Skin epidermis (tissue), 12 donors: Measurements from ENCODE around the gene THEM5.

Experiments
- H3K27ac ChIP-seq, 21 experiments: fragments of 200-600 bp; sonication (generic) in 11 of 21; one replicate each; pipeline ENCODE4 v1.5.0; 2020; ENCODE audit warnings: mild to moderate bottlenecking in 3 of 21, inconsistent platforms in 2 of 21, moderate library complexity in 2 of 21
- H3K4me3 ChIP-seq, 7 experiments: fragments of 200-600 bp; sonication (generic) in 2 of 7; one replicate each; pipeline ENCODE4 v1.5.0; 2020; ENCODE audit warnings: inconsistent platforms in 2 of 7, mild to moderate bottlenecking in 2 of 7, moderate library complexity in 1 of 7

Gene THEM5

DNA sequence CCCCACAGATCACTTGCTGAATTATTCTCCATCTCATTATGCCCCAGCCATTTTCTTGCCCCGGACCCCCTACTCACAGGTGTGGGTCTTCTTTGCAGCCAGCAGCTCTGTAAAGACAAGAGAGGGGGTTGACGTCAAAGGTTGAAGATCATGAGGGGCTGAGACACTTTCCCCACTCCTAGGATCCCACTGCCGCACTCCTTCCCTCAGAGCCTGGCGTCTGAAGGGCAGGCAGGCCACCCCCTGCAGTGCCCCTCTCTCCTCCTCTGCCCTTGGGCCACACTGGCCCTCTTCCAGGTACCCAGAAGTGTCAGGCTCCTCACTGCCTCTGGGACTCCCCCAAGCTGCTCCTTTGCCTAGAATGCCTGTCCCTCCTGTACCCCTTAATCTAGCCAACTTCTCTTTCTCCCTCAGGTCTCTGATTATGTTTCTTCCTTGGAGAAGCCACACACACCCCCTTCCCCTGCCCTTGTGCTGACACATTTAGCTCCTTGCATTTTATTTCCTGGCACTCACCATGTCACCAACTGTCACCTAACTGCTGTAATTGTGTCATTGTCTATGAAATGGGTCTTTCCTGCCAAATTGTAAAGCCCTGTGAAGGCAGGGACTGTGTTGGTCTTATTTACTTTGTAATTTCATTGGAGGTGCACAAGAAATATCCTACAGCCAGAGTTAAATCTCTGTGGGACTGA lies 24.0 kb downstream of the THEM5 start:
- Histone ChIP-seq H3K27ac (peak overlapping the region in 14 of 21 experiments; percentile 0 to 82 (median 58)), H3K4me3 (no peak overlapping the region)

DNA sequence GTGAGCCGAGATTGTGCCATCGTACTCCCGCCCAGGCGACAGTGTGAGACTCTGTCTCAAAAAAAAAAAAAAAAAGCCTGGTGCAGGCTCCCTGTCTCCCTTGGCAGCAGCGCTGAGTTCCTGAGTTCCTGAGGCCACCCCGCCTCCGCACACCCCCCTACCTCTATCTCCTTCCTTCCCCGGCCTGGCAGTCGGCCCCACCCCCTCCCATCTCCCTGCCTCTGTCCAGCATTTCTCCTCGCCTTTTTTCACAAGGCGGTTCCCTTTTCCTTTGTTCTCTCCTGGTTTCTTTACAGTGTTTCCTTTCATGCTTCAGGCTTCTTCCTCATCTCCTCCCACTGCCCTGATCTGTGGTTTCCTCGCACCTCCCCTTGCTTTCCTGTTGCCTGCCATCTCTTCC lies 24.6 kb downstream of the THEM5 start:
- peak overlapping the region in 13 of 21 experiments; percentile 0 to 82 (median 55) for H3K27ac ChIP-seq
- no peak overlapping the region for H3K4me3 ChIP-seq

DNA sequence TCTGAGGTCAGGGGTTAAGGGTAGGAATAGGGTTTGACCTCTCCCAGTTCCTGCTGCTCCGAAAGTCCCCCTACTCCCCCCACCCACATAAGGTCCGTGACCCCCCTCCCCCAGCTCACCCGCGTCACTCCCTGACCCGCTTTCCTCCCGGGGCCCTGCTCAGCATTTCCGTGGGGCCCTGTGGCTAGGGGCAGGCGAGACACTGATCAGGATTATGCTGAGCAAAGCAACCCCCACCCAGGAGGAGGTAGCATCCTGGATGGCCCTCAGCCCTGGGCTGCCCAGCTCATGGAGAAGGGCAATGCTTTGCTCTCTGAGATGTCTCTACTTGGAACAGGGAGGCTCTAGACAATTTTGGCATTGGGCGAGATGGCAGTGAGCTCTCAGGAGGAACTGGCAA lies 25.7 kb downstream of the THEM5 start:
- peak overlapping the region in 12 of 21 experiments; percentile 7 to 82 (median 44) for H3K27ac ChIP-seq
- H3K4me3 ChIP-seq: no peak overlapping the region

DNA sequence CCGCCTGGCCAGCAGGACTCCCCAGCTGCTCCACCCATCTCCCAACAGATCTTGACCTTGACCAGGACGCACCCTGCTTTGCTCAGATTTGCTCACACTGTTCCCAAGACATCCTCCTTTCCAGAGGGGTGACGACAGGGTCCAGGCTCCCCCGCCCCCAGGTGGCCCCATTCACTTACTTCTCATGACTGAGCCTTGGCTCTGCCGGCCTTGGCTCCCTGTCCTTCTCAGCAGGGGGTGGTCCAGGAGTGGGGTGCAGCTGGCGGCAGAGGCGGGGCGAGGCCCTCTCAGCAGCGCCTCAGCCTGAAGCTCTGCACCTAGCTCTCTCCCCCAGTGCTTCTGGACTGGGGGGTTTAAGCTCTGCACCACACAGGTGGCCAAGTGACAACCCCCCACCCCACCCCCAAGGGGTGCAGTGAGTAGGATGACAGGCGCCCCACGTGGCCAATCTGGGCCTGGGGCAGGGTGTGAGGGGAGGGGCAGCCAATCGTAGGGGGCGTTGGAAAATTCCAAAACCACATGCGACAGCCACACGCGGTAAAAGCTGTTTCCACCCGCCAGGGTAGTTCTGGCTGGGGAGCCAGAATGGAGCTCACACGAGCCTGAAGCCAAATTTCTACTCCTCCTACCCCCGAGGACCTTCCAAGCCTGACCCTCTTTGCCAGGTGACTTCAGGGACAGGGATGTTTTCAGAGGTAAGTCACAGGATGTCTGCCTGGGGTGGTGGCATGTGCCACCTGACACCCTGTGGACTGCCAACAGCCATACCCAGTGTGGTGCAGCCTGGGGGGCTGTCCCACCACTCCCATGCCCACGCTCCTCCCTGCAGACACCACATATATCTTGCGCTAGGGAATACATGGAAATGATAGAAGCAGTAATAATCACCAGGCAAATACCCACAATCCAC lies 27.5 kb downstream of the THEM5 start:
- Histone ChIP-seq H3K4me3 (peak overlapping the region in 1 of 7 experiments; percentile 23), H3K27ac (peak overlapping the region in 6 of 21 experiments; percentile 3 to 81 (median 32))

DNA sequence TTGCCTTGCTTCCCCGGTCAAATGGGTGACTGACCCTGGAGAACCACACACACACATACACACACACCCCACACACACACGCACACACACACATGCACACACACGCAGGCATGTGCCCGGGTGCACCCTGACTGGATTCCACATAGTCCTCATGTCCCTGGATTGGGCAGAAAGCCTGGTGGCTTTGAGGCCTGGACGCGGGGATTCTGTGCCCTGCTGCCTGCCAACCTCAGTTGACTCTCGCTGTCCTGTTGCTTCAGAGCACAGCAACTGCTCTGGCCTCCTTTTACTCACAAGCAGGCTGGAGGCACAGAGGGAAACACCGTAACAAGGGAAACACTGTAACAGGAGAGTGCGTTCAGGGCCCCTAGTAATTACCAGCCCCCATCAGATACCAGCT lies 28.3 kb downstream of the THEM5 start:
- H3K4me3 ChIP-seq: peak overlapping the region in 1 of 7 experiments; percentile 23
- H3K27ac ChIP-seq: peak overlapping the region in 6 of 21 experiments; percentile 3 to 81 (median 32)

DNA sequence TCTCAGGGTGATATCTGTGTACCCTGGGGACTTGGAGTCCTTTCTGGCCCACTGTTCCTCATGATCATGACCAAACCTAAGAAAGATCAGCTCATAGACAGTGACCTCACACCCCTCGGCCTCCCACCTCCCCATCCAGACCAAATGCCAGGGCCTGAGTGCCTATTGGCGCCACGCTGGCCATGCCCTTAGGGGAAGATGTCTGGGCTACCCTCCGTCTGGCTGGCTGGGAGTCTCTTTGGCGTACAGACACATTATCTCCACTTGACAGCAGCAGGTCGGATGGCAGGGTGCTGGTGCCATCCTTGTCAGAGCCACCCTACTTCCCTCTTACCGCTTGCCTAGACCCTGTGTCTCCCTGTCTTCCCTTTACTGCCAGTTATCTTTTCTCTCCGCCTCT lies 30.3 kb downstream of the THEM5 start:
- Histone ChIP-seq H3K4me3 (no peak overlapping the region), H3K27ac (peak overlapping the region in 3 of 21 experiments; percentile 12 to 81 (median 58))

DNA sequence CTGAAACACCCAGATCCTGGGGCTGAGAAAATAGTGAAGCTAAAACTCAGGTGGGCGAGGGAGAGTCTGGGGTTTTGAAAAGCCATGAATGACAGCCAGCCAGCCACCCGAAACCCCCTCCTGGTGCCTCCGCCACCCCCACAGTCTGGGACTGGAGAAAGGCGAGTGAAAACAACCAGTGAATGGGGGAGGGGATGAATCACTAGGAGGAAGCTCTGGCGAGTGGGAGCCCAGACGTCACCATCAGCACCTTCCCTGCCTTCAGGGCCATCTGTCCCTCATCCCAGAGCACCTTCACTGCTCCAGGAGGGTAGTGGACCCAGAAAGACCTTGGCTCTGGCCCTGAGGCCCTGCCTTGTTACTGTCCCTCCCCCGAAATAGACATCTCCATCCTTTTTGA lies 31.1 kb downstream of the THEM5 start:
- Histone ChIP-seq H3K27ac (peak overlapping the region in 3 of 21 experiments; percentile 12 to 81 (median 58)), H3K4me3 (no peak overlapping the region)

DNA sequence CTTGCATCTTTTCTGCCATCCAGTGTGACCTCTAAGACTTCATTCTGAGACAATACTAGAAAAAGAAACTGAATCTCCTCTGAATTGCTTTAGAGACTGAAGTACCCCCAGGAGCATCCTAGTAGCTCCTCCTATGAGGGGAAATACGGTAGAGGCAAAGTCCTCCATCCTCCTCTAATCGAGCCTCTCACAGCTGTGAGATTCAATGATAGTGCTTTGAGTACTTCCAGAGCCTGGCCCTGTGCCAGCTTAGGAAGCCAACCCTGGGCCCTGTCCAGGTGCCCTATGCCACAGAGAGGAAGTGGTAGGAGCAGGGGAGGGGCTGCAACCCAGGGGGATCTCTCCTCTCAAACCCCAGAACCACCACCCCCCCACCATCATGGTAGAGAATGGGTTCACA lies 32.6 kb downstream of the THEM5 start:
- H3K27ac ChIP-seq: peak overlapping the region in 4 of 21 experiments; percentile 17 to 58 (median 41)
- H3K4me3 ChIP-seq: no peak overlapping the region

DNA sequence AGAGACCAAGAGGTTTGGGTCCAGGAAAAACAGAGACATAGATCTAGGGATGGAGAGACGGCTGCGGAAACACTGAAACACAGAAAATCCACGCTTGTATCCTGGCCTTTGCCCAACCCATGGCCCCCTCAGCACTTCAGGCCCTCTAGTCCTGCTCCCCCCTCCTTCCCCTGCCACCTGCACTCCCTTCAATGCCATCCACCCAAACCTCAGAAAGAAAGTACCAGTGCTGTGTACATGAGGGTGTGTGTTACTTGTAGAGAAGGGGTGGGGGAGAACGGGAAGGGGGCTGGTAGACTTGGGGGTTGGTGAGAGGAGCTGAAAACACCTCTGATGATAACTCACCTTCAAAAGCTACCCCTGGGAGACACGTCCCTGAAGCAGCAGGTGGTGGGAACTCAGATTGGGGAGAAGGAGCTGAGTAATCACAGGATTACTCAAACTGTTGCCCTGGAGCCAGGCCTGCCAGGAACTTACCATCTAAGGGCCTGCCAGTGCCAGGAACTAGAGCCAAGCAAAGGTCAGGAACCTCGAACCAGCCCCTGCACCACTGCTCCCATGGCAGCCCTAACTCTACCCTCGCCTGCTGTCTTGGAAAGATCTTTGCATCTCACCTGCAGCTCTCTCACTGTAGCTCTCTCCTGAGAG lies 33.4 kb downstream of the THEM5 start:
- Histone ChIP-seq H3K4me3 (no peak overlapping the region), H3K27ac (peak overlapping the region in 4 of 21 experiments; percentile 17 to 58 (median 41))

DNA sequence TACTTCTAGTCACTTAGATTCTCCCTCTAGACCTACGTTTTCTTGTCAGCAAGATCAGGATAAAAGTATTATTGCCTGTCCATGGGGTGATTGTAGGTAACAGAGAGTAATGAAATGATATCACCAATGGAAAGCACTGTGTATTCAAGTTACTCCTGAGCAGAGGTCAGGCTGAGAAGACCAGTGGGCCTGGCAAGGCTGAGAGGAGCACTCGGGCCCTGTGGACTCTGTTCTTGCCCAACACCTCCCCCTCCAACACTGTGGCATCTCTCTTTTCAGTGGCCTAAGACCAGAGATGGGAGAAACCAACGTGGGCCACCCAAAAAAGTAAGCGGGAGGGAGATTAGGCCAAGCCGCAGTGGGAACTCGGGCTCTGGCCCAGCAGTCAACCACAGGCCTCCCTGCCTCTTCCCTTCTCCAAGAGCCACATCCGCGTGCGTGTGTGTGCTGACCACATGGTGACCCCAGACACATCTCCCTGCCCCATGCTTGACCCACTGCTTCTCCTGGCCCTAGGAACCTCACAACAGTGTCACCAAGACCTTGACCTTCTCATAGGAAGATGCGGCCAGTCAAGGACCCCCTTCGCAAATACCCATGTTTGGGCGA lies 34.2 kb downstream of the THEM5 start:
- Histone ChIP-seq H3K4me3 (no peak overlapping the region), H3K27ac (peak overlapping the region in 1 of 21 experiments; percentile 62)

DNA sequence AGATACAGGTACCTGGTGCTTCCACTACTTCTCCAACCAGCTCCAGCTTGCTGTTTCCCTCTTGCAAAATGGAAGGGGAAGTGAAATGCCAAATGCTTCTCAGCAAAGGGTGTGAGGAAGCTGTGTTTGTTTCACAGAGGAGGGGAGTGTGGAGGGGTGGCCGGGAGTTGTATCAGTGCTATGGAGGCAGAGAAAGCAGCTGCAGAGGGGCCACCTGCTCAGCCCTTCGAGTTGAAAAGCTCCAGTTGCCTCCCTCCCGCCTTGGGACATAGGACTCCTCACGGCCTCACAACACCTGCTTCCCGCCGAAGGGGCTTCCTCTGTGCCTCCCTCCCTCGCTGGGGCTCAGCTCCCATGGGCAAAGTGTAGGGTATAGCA lies 36.2 kb downstream of the THEM5 start:
- Histone ChIP-seq H3K4me3 (no peak overlapping the region), H3K27ac (peak overlapping the region in 4 of 21 experiments; percentile 19 to 52 (median 34))

DNA sequence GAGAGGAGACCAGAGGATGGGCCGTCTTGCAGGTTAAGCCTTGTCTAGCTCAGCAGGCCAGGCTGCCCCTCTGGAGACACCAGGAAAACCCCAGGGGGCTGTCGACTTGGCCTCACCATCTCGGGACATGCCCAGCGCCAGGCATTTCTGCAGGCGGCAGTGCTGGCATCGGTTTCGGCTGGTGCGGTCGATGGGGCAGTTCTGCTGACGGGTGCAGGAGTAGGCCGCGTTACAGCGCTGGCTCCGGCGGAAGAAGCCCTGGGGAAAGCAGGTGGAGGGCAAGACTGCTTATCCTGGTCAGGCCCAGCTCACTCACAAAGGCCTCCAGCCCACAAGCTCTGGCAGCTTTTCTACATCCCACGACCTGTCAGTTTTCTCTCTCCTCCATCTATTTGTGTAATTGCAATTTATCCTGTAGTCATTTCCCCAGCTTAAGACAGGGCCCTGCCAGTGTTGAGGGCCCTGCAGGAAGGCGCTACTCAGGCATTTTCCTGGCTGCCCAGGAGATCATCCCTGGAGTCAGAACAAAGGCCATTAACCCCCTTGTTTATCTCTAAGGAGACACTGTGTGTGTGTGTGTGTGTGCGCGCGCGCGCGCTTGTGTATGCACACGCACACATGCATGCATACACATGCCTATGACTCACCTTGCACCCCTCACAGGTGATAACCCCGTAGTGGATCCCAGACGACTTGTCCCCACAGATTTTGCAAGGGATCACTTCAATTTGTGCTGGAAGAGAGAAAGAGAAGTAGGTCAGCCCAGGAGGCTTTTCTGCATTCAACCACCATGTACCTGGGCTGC lies 36.8 kb downstream of the THEM5 start:
- Histone ChIP-seq H3K4me3 (no peak overlapping the region), H3K27ac (peak overlapping the region in 5 of 21 experiments; percentile 4 to 73 (median 39))

DNA sequence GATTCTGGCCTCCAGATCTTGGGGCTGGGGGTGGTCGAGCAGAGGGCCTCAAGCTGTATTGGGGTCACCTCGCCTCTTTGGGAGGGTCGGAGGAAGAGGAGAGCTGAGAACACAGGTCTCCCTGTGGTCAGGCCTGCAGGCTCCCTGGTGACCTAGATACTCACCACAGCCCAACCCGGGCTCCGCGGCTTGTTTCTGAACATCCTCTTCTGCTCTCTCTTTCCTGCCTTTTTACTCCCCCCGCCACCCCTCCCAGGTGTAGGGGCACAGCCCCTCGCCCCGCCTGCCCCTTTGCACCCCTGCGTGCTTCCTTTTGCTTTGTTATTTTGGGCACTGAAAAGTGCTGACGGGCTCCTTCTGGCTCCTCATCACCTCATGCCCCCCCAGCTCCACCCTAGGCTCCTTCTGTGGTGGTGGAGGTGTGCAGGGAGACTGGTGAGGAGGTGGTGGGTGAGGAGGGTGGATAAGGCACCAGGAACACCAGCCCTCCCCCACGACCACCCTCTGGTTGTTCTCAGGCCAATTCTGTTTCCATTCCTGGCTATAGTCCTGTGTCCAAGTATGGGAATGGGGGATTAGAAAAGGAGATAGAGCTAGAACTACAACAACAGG lies 37.7 kb downstream of the THEM5 start:
- Histone ChIP-seq H3K4me3 (no peak overlapping the region), H3K27ac (peak overlapping the region in 6 of 21 experiments; percentile 4 to 73 (median 26))

DNA sequence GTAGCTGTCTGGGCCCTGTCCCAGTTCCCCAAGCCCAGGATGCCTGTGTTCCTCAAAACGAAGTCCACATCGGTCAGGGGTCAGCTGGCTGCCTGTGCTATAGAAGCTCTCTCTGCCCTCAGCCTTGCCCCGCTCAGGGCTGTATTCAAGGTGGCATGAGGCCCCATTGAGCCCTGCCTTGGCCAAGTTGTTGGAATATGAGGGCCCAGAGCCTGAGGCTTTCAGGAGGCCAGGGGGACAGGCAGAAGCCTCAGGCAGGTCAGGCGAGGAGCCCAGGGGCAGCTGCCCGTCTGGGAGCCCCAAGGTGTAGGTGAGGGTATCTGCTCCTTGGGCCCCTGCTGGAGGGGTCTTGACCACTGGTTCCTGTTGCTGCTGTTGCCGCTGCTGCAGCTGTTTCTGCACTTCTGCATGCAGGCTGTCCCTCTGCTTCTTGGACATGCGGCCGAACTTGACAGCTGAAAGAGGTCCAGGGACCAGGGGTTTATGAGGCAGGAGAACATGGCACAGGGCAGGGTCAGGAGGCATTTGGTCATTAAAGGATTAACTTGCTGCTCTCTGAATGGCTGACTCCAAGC lies 38.5 kb downstream of the THEM5 start:
- no peak overlapping the region for H3K4me3 ChIP-seq
- H3K27ac ChIP-seq: peak overlapping the region in 5 of 21 experiments; percentile 4 to 73 (median 42)

DNA sequence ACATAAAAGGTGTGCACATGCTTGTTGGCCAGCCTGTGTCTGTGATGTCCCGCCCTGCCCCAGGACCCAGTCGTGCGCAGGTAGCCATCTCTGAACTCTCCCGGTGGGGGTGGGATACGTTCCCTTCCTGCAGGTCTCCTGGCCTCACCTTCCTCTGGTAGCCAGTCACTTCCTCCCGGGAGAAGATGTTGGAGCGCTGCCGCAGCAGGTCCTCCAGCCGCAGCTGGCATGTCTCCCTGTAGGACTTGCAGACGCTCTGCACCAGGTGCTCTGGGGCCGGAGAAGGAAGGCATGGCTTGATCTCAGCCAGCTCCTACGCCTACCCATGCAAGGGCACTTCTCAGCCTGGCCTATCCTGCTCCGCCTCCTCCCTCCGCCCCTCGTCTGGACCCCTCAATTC lies 39.1 kb downstream of the THEM5 start:
- Histone ChIP-seq H3K27ac (peak overlapping the region in 1 of 21 experiments; percentile 53), H3K4me3 (no peak overlapping the region)

DNA sequence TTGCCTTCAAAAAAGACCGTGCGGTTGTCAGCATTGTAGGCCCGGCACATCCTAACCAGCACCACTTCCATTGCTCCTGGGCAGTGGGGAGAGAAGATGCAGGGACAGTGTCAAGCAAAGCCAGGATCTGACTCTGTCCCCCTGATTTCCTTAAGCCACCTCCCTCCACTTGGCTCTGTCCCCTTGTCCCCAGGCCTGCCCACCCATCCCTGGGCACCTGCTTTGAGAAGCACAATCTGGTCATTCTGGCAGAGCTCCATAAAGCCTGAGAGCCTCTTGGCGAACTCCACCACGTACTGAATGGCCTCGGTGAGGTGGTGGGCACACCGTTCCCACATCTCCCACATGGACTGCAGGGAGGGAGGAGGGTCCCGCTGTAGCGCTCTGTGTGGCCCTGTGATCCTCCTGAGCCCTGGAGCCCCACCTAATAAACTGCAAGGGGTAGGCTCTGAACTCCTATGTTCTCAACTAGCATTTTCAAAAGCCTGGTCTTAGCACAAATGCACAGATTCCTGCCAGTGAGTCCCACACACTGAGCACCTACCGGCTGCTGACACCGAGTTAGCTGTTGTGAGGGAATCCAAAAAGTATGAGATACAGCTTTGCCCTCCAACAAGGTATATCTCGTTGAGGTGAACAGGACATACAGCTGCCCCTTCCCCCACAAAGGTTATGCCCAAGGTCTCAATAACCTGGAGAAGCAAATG lies 40.1 kb downstream of the THEM5 start:
- no peak overlapping the region for H3K4me3 ChIP-seq
- no peak overlapping the region for H3K27ac ChIP-seq

DNA sequence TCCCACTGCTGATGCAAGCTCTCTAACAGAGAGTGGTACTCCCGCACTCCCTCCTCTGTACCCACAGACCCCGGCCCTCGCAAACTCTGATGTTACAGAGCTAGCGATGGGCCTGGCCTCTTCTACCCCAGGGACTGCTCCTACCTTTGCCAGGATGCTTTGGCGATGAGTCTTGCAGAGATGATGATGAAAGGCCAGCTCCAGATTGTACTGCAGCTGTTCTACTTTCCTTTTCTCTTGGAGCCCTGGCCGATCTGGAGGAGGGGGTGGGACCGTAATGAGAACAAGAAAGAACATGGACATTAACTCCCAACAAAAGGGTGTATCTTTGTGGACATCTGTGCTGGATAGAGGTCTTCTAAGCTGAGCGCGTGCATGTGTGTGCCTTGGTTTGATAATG lies 42.3 kb downstream of the THEM5 start:
- H3K27ac ChIP-seq: no peak overlapping the region
- H3K4me3 ChIP-seq: no peak overlapping the region
